HCT116 (cell line): ENCODE results near the gene ATL1. TPM values are rescaled to one million over a fixed set of nuclear protein-coding genes. Genes with fewer than 3 reads are reported as not detected.

ENCODE experiments used
- total RNA-seq: library from RNA; stranded (reverse); gene quantifications from one replicate; pipeline ENCODE4 v1.2.1, GENCODE V29; 2021; ENCODE audit not compliant: unreplicated experiment

ATL1 gene
- total RNA-seq, 1 experiment from 2014 or later = 1.4 TPM

Other genes with a start within 250 kb of the ATL1 start
- gene L2HGDH, start 247.9 kb upstream of the ATL1 start, total RNA-seq = 16.9 TPM
- gene DMAC2L, start 247.8 kb upstream of the ATL1 start, total RNA-seq = 8.9 TPM
- gene CDKL1, start 163.3 kb upstream of the ATL1 start, total RNA-seq = 7.1 TPM
- gene MAP4K5, start 27.6 kb upstream of the ATL1 start, total RNA-seq = 39.1 TPM
- gene SAV1, start 108.2 kb downstream of the ATL1 start, total RNA-seq = 38.0 TPM